Glutamatergic neuron (in vitro differentiated cells): Measurements from ENCODE around the gene ABCC5. TPM values are rescaled to one million over a fixed set of nuclear protein-coding genes. Genes with fewer than 3 reads are reported as not detected.
A peak's percentile ranks its signal among the peaks of the same experiment; 100 is the strongest.

ENCODE experiments used
- DNase-seq: peaks from one replicate; pipeline ENCODE4 v3.0.0; 2022
- H3K27ac Mint-ChIP-seq: one replicate; pipeline ENCODE4 v1.8.0; 2020; ENCODE audit warnings: mild to moderate bottlenecking, mixed read lengths, inconsistent platforms; ENCODE audit not compliant: unreplicated experiment
- H3K27me3 Mint-ChIP-seq: one replicate; pipeline ENCODE4 v1.8.0; 2020; ENCODE audit warnings: mild to moderate bottlenecking, moderate library complexity, mixed read lengths, inconsistent platforms; ENCODE audit not compliant: unreplicated experiment
- H3K36me3 Mint-ChIP-seq: one replicate; pipeline ENCODE4 v1.8.0; 2020; ENCODE audit warnings: mild to moderate bottlenecking, mixed read lengths, inconsistent platforms; ENCODE audit not compliant: unreplicated experiment
- H3K4me1 Mint-ChIP-seq: one replicate; pipeline ENCODE4 v1.8.0; 2020; ENCODE audit warnings: mild to moderate bottlenecking, low read depth, mixed read lengths, inconsistent platforms; ENCODE audit not compliant: unreplicated experiment
- H3K4me3 Mint-ChIP-seq: one replicate; pipeline ENCODE4 v1.8.0; 2020; ENCODE audit warnings: mild to moderate bottlenecking, mixed read lengths, inconsistent platforms; ENCODE audit not compliant: unreplicated experiment
- H3K9me3 Mint-ChIP-seq: one replicate; pipeline ENCODE4 v1.8.0; 2020; ENCODE audit warnings: mild to moderate bottlenecking, moderate library complexity, mixed read lengths, inconsistent platforms; ENCODE audit not compliant: unreplicated experiment
- CTCF ChIP-seq: fragments of 200-600 bp; sonication (generic); IDR thresholded peaks from one replicate; pipeline ENCODE4 v1.5.0; 2021; ENCODE audit not compliant: partially characterized antibody, unreplicated experiment
- total RNA-seq: library from RNA; stranded (reverse); fragmentation: NEBNext Ultra II Directional; extraction: Animal tissue kit (Norgen Biotek cat#: 25700); gene quantifications from one replicate; pipeline ENCODE4 v1.2.1, GENCODE V29; 2021; ENCODE audit not compliant: unreplicated experiment

ABCC5 gene
- total RNA-seq, 1 donor from 2014 or later: 134 TPM

- no peak for TF ChIP-seq CTCF
- H3K27me3 Mint-ChIP-seq: peaks cover 1% of the 10 kb centered on the region
- no peaks in the 10 kb centered on the region for H3K36me3 Mint-ChIP-seq
- no peak overlapping the region for H3K27ac Mint-ChIP-seq
- peaks cover 2% of the 10 kb centered on the region for H3K4me1 Mint-ChIP-seq
- DNase-seq: no peak
- no peak overlapping the region for H3K4me3 Mint-ChIP-seq
- no peaks in the 10 kb centered on the region for H3K9me3 Mint-ChIP-seq
Observed at GRCh38 chr3:183946037-183946436, 71.6 kb downstream of the ABCC5 start.

GRCh38 chr3:183944775-183945174, 72.9 kb downstream of the ABCC5 start:
- no peak for DNase-seq
- no peaks in the 10 kb centered on the region for H3K9me3 Mint-ChIP-seq
- peaks cover 2% of the 10 kb centered on the region for H3K4me1 Mint-ChIP-seq
- peak overlapping the region; percentile 36 for H3K27ac Mint-ChIP-seq
- H3K27me3 Mint-ChIP-seq: peaks cover 1% of the 10 kb centered on the region
- no peak overlapping the region for H3K4me3 Mint-ChIP-seq
- H3K36me3 Mint-ChIP-seq: no peaks in the 10 kb centered on the region
- no peak for TF ChIP-seq CTCF

DNA sequence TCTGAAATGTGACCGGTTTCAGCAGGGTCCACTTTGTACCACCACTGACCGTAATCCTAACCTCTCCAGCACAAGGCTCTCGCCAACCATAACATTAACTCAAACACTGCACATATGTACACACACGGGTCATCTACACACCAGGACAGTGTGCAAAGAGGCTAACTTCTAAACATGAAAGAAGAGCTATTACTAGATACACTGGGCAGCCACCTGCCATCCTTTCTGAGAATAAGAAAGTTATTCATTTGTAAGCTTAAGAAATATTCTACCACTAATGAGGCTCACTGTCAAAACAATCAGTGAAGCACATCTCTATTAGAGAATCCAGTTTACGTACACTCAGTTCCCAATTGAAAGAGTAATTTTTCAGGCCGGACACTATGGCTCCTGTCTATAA, 73.9 kb downstream of the ABCC5 start:
- H3K4me3 Mint-ChIP-seq: no peak overlapping the region
- H3K27ac Mint-ChIP-seq: no peak overlapping the region

DNA sequence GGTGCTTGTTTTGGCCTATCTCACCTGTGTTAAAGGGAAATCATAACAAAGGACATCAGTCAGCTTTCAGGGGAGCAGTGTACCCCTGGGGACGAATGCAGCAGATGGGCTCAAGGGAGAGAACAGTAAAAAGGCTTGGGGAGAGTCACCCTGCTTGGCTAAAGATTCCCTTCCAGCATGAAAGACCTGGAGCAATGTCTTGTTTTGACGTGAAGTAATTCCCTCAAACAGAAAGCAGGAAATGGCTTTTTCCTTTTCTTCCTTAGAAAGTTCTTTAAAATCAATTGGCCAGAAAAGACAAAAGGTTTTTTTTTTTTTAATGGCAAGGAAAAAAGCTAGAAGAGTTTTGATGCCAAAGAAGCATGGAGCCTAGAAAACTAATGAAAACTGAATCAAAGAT, 76.5 kb downstream of the ABCC5 start:
- TF ChIP-seq CTCF: no peak
- peaks cover 5% of the 10 kb centered on the region for H3K27me3 Mint-ChIP-seq
- H3K4me3 Mint-ChIP-seq: no peak overlapping the region
- H3K4me1 Mint-ChIP-seq: peaks cover 9% of the 10 kb centered on the region
- DNase-seq: no peak
- no peaks in the 10 kb centered on the region for H3K9me3 Mint-ChIP-seq
- no peak overlapping the region for H3K27ac Mint-ChIP-seq
- H3K36me3 Mint-ChIP-seq: peaks cover 9% of the 10 kb centered on the region

More for the DNA sequence above, 73.9 kb downstream of the ABCC5 start:
- no peak for TF ChIP-seq CTCF
- no peak for DNase-seq
- Mint-ChIP-seq H3K36me3 (no peaks in the 10 kb centered on the region), H3K4me1 (peaks cover 2% of the 10 kb centered on the region), H3K9me3 (no peaks in the 10 kb centered on the region), H3K27me3 (peaks cover 1% of the 10 kb centered on the region)

DNA sequence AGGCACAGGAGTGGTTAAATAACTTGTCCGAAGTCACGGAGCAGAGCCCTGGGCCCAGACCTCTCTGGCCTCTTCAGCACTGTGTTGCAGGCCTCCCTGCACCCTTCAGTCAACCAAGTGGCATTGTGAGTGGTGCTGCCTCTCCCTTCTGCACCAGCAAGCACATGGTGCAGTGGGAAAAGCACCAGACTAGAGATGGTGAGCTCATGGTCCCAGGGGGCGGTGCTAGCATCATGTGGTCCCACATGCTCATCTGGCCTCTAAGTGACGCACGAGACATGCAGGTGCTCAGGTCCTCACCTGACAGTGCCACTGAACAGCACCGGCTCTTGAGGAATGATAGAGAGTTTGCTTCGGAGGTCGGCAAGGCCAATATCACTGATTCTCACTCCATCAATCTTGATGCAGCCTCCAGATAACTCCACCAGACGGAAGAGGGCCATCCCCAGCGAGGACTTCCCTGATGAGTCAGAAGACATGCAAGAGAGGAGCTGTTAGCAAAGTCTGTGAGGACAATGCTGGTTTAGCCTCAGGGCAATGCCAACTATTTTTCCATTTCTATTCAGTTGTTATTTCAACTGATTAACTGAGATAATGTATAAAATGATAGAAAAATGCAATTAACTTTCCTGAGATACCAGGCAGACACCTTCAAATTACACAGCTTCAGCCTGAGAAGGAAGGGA, 79.9 kb downstream of the ABCC5 start:
- Mint-ChIP-seq H3K27ac (peak overlapping the region; percentile 15), H3K27me3 (peaks cover 5% of the 10 kb centered on the region), H3K4me3 (no peak overlapping the region), H3K4me1 (peaks cover 14% of the 10 kb centered on the region), H3K9me3 (peaks cover 2% of the 10 kb centered on the region), H3K36me3 (peaks cover 14% of the 10 kb centered on the region)
- peak; percentile 29 for DNase-seq
- no peak for TF ChIP-seq CTCF
